Muscle layer of colon (tissue), 2 donors: ENCODE measurements around the gene NEUROG3.

Source experiments
- H3K27ac ChIP-seq: one replicate; pipeline ENCODE4 v1.7.0; 2013; ENCODE audit warnings: low read depth, mild to moderate bottlenecking, low read length, moderate library complexity
- H3K27me3 ChIP-seq, 2 donors: one replicate each; pipeline ENCODE4 v1.7.0; 2013; ENCODE audit warnings: low read length in 2 of 2, mild to moderate bottlenecking in 2 of 2; ENCODE audit not compliant: insufficient read depth in 2 of 2, control insufficient read depth in 1 of 2
- H3K36me3 ChIP-seq: one replicate; pipeline ENCODE4 v1.7.0; 2013; ENCODE audit warnings: mild to moderate bottlenecking, low read length; ENCODE audit not compliant: insufficient read depth
- H3K4me1 ChIP-seq: one replicate; pipeline ENCODE4 v1.7.0; 2013; ENCODE audit warnings: mild to moderate bottlenecking, low read length; ENCODE audit not compliant: insufficient read depth
- H3K4me3 ChIP-seq, 2 donors: one replicate each; pipeline ENCODE4 v1.7.0; 2013; ENCODE audit warnings: low read length in 2 of 2, low read depth in 1 of 2, mild to moderate bottlenecking in 1 of 2, moderate library complexity in 1 of 2
- H3K9ac ChIP-seq: one replicate; pipeline ENCODE4 v1.7.0; 2013; ENCODE audit warnings: low read length
- H3K9me3 ChIP-seq: one replicate; pipeline ENCODE4 v1.7.0; 2013; ENCODE audit warnings: mild to moderate bottlenecking, low read length
- donor health status: abdominal sarcoma.
- donor health status: Adenocarcinoma of cecum.

The NEUROG3 gene, protein sequence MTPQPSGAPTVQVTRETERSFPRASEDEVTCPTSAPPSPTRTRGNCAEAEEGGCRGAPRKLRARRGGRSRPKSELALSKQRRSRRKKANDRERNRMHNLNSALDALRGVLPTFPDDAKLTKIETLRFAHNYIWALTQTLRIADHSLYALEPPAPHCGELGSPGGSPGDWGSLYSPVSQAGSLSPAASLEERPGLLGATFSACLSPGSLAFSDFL

DNA sequence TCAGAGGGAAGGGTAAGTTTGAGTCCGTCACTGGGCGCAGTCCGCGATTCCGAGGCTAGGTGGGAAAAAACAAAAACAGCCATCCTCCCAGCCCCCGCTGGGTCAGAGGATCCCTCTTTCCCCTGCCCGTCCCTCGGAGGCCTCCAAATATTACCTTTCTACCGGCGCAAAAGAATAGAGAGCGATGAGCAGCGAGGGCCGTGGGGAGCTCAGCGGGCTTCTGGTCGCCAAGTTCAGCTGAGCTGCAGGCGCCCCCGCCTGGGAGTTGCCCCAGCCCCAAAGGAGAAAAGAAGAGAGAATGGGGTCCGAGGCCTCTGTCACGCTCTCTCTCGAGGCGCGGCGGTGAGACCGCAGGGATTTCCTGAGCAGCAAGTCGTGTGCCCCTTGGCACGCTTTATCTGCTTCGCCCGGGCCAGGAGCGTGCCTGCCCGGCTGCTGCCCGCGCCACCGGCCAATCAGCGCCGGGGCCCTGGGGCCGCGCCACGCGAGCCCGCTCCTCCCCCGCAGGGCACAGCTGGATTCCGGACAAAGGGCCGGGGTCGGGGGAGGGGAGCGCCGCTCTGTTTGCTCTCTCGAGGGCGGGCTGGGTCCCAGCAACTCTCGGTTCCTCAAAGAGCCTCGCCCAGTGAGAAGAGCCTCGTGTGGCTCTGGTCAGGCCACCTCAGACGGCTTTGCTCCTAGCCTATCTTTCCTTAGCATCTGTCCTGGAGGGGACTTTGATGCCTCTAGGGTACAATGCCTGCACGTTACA, at the start of gene NEUROG3:
Gene NEUROG3 (minus strand): TSS at position 367 of the 751 bp plus-strand sequence. CDS start 379 bp downstream, outside the sequence.
- Histone ChIP-seq H3K27ac (no peak within 1 kb of the TSS), H3K36me3 (no peaks in the 10 kb centered on the region), H3K4me3 (no peak within 1 kb of the TSS), H3K4me1 (no peaks in the 10 kb centered on the region), H3K9me3 (no peaks in the 10 kb centered on the region), H3K27me3 (peaks cover 50 to 78% of the 10 kb centered on the region in 2 donors), H3K9ac (no peak within 1 kb of the TSS)

DNA sequence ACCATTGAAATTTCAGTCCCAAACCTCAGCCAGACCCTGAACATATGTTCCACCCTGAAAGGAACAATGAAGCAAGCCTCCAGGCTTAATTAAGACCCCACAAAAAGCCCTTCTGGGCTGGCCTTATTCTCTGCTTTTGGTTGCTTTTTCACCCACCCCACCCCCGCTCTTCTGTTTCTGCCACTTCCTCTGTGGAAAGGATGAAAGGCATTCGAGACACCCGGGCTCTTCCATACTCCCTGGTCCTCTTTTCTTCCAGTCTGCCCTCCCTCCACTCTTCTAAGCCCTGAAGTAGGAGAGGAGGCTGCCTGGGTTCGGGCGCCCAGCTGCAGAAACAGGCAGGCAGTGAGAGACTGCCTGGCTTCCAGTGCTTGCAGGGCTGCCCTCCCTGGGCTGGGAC, 47.4 kb upstream of the NEUROG3 start:
- H3K4me1 ChIP-seq: no peaks in the 10 kb centered on the region
- no peaks in the 10 kb centered on the region for H3K27me3 ChIP-seq
- no peak overlapping the region for H3K9ac ChIP-seq

DNA sequence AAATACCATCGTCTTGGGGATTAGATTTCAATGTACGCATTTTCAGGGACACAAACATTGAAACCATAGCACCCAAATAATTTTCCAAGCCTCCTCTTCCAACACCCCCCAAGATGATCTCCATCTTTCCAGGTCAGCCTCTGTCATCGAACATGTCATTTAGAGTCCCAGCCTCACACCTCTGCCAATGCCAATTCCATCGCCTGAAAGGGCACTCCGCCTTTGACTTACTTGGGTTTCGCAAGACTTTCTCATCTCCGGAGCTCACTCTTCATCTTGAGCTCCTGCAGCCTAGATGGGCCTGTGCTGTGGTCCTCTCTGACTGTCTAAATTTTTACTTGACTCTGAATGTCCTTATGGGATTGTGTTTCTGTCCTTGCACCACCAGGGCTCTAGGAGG, 46.4 kb upstream of the NEUROG3 start:
- Histone ChIP-seq H3K4me1 (no peaks in the 10 kb centered on the region), H3K9ac (no peak overlapping the region), H3K4me3 (no peak overlapping the region), H3K27ac (no peak overlapping the region), H3K27me3 (no peaks in the 10 kb centered on the region), H3K36me3 (no peaks in the 10 kb centered on the region), H3K9me3 (no peaks in the 10 kb centered on the region)

More for the DNA sequence above, 47.4 kb upstream of the NEUROG3 start:
- Histone ChIP-seq H3K36me3 (no peaks in the 10 kb centered on the region), H3K4me3 (no peak overlapping the region), H3K27ac (no peak overlapping the region), H3K9me3 (no peaks in the 10 kb centered on the region)

DNA sequence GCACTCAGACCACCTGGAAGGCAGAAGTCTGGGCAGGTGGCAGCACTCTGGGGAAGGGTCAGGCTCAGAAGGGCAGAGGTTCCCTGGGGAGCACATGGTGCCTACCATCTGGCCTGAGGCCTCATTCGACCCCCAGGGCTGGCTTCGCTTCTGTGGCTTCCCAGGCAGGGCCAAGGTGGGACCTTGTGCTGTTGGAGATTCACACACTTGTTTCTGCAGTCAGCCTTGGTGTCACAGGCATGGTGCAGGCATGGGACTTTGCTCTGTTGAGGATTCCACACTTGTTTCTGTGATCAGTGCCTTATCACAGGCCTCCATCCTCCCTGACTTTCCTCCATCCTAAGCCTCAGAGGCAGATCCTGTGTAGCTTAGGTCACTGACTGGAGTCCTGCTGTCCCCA, 45.5 kb upstream of the NEUROG3 start:
- Histone ChIP-seq H3K4me1 (no peaks in the 10 kb centered on the region), H3K36me3 (no peaks in the 10 kb centered on the region), H3K27ac (no peak overlapping the region), H3K27me3 (no peaks in the 10 kb centered on the region), H3K9me3 (no peaks in the 10 kb centered on the region), H3K4me3 (no peak overlapping the region), H3K9ac (no peak overlapping the region)

DNA sequence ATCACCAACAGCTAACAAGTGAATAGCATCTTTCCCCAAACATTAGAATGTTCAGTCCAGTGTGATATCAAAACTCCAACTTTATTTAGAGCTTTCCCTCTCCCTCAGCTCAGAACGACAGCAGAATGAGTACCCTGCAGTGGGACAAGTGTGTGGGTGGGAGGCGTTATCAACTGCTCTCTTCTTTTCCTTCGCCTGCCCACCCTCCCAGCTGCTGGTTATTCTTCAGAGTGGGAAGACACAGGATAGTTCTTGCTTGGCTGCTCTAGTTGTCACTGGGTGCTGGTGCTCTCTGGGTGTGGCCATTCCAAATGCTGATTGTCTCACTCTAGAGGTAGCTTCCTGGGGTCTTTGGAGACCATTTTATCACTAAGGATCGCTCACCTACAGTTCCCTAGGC, 43.1 kb upstream of the NEUROG3 start:
- no peaks in the 10 kb centered on the region for H3K36me3 ChIP-seq
- H3K9ac ChIP-seq: no peak overlapping the region
- no peak overlapping the region for H3K4me3 ChIP-seq
- H3K9me3 ChIP-seq: no peaks in the 10 kb centered on the region
- no peak overlapping the region for H3K27ac ChIP-seq
- no peaks in the 10 kb centered on the region for H3K27me3 ChIP-seq
- H3K4me1 ChIP-seq: no peaks in the 10 kb centered on the region

DNA sequence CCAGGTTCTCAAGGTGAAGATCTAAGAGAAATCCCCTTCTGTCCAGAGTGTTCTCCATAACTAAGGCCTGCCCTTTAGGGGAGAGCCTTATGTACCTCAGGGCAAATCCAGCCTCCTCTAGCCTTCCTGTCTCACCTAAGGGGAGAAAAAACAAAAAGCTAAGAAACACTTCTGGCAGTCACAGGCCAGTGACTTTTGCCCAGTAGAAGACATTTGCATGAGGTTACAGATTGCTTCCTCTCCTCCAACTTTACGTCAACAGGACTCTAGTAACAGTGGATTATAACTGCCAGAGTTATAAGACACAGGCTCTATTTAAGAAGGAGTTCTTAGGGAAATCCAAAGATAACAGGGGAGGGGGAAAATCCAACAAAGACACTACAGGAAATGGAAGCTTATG, 40.9 kb upstream of the NEUROG3 start:
- Histone ChIP-seq H3K9ac (no peak overlapping the region), H3K4me1 (no peaks in the 10 kb centered on the region), H3K4me3 (no peak overlapping the region), H3K36me3 (no peaks in the 10 kb centered on the region), H3K27me3 (no peaks in the 10 kb centered on the region), H3K9me3 (no peaks in the 10 kb centered on the region), H3K27ac (no peak overlapping the region)

DNA sequence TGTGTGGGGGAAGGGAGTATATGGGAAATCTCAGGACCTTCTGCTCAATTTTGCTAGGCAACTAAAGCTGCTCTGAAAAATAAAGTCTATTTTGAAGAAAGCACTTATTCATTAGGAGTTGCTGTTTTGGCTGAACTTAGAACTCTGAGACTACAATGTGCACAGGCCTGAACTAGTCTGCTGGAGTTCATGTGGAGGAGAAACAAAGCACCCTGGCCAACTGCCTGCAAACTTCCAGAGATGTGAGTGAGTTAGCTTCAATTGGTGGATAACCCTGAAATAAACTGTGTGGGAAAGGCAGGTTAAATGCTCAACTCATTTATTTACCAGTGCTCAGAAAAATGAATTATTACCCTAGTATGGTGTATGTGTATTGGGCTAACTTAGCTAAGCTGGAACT, 39.5 kb upstream of the NEUROG3 start:
- Histone ChIP-seq H3K4me3 (no peak overlapping the region), H3K9ac (no peak overlapping the region), H3K27me3 (no peaks in the 10 kb centered on the region)

DNA sequence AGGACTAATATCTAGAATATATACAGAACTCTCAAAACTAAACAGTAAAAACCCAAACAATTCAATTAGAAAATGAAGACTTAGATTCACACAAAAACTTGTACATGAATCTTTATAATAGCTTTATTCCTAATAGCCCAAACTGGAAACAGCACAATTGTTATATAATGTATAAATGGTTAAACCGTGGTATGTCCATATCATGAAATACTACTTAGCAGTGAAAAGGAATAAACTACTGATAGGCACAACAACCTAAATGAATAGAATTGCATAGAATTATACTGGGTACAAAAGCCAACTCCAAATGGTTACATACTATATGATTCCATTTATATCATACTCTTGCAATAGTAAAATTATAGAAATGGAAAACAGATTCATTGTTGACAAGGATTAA, 35.9 kb upstream of the NEUROG3 start:
- H3K36me3 ChIP-seq: no peaks in the 10 kb centered on the region
- no peak overlapping the region for H3K27ac ChIP-seq
- no peaks in the 10 kb centered on the region for H3K27me3 ChIP-seq
- no peak overlapping the region for H3K4me3 ChIP-seq
- H3K9me3 ChIP-seq: no peaks in the 10 kb centered on the region
- no peaks in the 10 kb centered on the region for H3K4me1 ChIP-seq
- no peak overlapping the region for H3K9ac ChIP-seq

More for the DNA sequence above, 39.5 kb upstream of the NEUROG3 start:
- no peak overlapping the region for H3K27ac ChIP-seq
- H3K36me3 ChIP-seq: no peaks in the 10 kb centered on the region
- no peaks in the 10 kb centered on the region for H3K9me3 ChIP-seq
- no peaks in the 10 kb centered on the region for H3K4me1 ChIP-seq

DNA sequence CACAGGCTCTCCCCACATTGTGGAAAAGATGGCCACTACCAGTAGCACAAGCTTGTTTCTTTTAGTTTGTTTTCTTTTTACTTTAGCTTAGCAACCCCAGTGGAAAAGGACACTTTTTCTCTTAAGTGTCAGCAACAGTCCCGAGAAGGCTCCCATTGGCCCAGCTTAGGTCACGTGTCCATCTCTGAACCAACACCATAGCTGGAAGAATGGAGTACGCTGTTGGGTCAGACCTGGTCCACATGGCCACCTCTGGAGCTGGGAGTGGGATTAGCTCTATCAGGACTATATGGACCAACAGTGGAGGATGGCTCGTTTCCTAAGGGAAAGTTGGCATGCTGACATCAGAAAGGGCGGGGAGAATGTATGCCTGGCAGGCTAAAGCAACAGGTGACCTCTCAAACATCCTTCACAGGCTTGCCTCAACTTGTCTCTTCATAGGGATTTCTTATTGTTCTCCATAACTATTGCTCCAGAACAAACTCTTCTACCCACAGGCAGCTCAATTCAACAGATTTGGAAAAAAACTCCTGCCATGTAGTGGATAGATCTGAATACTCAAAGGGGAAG, 27.6 kb upstream of the NEUROG3 start:
- H3K27me3 ChIP-seq: no peaks in the 10 kb centered on the region
- no peak overlapping the region for H3K4me3 ChIP-seq
- H3K27ac ChIP-seq: no peak overlapping the region
- H3K9me3 ChIP-seq: no peaks in the 10 kb centered on the region
- no peaks in the 10 kb centered on the region for H3K4me1 ChIP-seq
- H3K36me3 ChIP-seq: no peaks in the 10 kb centered on the region
- no peak overlapping the region for H3K9ac ChIP-seq

DNA sequence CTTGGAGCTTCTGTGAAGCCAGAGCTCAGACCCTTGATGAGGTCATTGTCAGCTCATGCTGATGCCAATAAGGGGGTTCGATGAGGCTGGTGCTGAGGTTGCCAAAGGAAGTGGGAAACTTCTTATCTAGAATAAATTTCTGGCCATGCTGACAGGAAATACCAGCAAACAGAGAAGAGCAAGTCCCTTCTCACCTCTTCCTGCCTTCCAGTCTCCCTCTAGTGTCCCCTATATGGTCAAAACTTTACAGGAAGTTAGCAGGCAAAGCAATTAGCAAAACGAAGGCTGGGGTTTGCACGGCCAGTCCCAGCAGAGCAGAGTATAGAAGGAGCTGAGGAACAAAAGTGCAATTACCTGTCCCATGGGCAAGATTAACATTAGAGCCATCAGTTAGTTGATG, 15.1 kb upstream of the NEUROG3 start:
- H3K27me3 ChIP-seq: no peaks in the 10 kb centered on the region
- no peak overlapping the region for H3K9ac ChIP-seq
- H3K4me3 ChIP-seq: no peak overlapping the region
- H3K9me3 ChIP-seq: no peaks in the 10 kb centered on the region
- H3K4me1 ChIP-seq: no peaks in the 10 kb centered on the region
- H3K27ac ChIP-seq: no peak overlapping the region
- no peaks in the 10 kb centered on the region for H3K36me3 ChIP-seq

DNA sequence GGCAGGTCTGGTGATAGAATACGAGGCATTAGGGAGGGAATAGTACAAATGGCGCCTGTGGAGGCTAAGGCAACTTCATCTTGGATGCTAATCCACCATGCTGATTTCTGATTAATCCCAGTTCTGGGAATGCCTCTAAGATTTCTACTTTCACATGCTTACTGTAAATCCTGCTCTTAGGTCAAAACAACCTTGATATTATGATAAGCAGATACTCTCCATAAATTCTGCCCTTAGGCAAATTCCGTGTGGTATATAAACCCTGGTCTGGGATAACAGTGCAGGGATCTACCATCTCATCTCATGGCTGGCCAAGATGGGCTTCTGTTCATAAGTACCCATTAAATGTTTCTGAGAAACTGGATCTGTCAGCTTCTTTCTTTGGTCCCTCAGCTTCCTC, 11.4 kb upstream of the NEUROG3 start:
- H3K9me3 ChIP-seq: no peaks in the 10 kb centered on the region
- H3K27ac ChIP-seq: no peak overlapping the region
- no peaks in the 10 kb centered on the region for H3K4me1 ChIP-seq
- no peak overlapping the region for H3K9ac ChIP-seq
- no peaks in the 10 kb centered on the region for H3K36me3 ChIP-seq
- H3K27me3 ChIP-seq: peaks cover 0 to 5% of the 10 kb centered on the region in 2 donors
- H3K4me3 ChIP-seq: no peak overlapping the region
